Fibroblast of skin of right biceps (primary cell): Measurements from ENCODE around the gene DNAJC25.
"Not testable (repeated sequence)": the region's sequence is repeated elsewhere in the genome, so short reads cannot be mapped to it uniquely, and the experiment has no call there.

ENCODE experiments used
- DNase-seq: peaks from one replicate; pipeline ENCODE4 v3.0.0-alpha.2; 2013

The DNAJC25 gene

DNA sequence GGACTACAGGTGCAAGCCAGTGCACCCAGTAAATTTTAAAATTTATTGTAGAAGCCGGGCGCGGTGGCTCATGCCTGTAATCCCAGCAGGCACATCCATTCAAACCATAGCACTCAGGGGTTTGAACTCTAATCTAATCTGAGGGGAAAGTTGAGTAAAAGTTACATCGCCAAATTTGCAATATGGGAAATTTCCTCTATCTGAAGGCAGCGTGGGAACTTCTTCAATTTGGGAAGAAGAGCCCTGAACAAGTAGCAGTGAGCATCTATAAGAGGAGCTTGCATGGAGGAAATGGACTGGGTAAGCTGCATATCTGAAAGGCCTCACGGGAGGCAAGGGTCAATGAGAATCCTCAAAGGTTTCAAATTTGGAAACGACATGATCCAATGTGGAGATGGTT is 2.7 kb upstream of the DNAJC25 start:
- no peak for DNase-seq

DNA sequence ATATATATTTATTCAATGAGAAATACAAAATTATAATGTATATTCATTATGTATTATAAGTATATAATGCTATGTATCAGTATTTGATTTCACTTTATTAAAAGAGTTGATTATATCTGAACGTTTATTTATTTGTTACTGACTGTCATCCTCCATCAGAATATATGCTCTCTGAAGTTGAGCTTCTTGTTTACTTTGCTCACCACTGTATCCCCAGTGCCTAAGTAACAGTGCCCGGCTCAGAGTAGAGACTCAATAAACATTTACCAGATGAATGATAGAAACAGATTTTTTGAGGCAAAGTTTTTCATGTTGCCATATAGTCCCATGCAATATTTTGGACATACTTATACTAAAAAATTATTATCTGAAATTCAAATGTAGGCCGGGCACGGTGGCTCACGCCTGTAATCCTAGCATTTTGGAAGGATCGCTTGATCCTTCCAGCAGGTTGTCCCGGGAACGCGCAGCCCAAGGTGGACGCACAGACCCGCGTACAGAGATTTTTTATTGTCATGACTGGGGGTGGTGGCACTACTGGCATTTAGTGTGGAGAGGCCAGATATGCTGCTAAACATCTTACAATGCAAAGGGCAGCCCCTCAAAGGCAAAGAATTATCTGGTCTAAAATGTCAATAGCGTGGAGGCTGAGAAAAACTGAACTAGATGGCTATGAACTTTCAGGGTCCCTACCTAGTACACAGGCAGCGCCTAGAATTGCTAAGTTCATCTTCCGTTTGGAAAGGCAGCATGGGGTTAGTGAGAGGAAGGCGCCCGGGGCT is 761 bp upstream of the DNAJC25 start:
- no peak for DNase-seq

DNA sequence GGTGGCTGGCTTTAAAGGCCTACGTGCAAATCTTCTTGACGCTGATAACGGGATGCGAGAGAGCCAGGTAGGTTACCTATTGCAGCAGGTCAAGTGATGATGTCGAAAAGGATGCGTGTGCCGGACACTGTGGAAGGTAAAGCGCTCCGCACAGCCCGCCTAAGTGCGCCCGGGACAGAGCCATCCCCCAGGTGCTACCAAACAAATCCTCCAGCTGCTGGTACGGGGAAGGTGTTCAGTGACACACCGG is 245 bp upstream of the DNAJC25 start:
- no peak for DNase-seq

DNA sequence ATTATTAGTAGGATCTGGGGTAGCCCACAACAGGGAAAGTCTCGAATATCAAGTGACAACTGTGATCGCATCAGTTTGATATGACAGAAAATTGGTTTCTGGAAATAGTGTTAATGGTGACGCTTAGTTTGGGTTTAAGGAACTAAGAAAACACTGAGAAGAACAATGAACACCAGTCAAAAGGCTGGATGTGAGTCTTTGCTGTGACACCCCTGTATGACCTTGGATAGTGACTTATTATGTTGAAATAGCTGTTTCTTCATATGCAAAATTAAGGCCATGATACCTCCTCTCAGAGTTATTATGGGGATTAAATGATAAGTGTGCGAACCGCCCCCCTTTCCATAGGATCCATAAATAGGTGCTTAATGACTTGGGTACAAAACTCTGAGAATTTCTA is 926 bp downstream of the DNAJC25 start:
- no peak for DNase-seq

DNA sequence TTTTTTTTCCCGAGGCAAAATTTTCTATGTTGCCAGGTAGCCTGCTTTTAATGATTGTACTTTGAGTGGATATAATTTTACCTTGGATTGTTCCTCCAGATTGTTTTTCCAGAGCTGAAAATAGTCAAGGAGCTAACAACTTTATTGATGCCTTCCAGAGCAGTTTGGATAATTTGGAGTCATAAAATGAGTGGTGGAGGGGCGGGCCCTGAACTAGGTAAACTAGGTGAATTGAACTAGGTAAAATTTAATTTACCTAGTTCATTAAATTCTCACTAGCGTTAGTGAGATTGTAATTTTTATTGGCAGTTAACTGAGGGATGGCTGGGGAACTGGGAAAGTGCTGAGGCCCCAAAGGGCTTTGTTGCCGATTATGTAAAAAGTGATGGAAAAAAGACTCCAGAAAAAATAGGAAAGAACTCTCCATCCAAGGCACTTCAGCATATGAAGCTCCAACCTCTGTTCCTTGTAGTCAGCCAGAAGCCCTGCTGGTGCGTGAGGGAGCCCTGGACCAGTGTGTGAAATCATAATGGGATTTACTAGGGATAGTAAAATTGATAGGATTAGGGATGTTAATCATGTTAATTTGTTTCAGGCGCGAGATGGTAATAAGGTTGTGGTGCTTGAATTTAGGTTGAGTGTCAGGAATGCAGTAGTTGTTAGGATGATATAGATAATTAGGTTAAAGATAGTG is 1.7 kb downstream of the DNAJC25 start:
- DNase-seq, result no peak

DNA sequence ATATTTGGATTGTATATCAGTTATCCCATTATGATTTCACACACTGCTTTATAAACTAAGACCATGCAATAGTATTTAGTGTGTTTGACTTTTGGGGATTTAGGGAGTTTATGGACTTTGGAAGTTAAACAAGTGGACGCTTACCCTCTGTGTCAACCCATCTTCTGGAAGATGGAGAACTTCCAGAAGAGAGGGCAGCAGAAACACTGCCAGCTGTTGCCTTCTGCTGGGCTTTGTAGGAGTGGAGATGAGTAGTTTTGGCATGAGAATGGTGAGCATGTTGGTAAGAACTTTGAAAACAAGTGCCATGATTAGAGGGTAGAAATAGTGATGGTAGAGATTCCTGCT is 2.2 kb downstream of the DNAJC25 start:
- no peak for DNase-seq

DNA sequence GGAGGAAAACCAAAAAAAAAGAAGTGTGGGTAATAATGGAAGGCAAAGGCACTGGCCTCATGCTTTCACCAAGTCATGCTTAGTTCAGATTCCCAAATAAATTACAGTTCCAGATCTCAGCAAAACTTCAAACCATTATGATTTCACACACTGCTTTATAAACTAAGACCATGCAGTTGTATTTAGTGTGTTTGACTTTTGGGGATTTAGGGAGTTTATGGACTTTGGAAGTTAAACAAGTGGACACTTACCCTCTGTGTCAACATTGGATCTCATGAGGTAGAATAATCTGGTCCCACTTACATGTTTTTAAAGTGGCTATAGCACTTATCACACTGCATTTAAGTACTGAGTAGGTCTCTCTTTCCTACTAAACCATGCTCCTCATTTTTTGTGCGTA is 3.7 kb downstream of the DNAJC25 start:
- DNase-seq, result no peak

DNA sequence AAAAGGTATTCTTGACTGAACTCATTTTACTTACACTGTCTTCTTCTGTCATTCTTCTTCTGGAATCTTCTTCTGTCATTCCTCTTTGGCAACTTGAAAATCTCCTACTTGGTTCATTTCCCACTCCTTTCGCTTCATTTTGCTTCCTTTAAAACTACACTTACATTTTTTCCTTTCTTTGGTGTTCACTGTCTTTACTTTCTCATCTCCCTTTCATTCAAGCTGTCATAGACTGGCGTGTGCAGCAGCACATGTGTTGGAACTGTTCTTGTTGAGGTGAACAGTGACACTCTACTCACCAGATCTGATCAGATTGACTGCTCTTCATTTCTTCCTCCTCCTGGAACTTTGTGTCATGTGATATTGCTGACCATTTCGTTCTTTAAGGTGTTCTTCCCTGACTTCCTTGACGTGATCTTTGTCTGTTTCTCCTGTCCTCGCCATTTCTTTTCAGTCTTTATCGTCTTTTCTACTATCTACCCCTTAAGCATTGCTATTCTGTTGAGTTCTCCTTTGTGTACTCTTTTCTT is 6.4 kb downstream of the DNAJC25 start:
- no peak for DNase-seq

DNA sequence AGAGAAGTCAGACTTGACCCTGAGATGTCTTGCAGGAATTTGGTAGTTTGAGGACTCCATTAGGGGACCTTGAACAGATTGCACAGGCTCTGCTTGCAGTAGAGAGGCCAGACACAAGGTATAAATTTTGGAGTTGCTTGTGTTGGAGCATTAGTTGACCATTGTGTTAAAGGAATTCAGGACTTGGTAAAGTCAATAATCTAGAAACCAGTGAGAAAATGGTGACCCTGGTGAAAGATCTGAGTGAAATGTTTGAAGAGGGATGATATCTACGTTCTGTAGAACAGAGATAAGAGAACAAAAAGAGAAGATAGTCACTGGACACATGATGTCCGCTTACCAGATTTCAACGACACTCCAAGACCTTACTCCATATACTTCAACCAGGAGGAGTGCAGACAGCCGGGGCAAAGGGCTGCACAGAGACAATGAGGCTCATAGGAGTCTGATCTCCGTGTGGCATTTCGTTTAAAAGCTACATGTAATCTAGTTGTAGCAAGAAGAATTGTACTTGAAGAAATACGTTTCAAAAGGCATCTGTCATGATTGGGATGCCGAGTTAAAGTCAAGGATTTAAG is 13.2 kb downstream of the DNAJC25 start:
- no peak for DNase-seq

DNA sequence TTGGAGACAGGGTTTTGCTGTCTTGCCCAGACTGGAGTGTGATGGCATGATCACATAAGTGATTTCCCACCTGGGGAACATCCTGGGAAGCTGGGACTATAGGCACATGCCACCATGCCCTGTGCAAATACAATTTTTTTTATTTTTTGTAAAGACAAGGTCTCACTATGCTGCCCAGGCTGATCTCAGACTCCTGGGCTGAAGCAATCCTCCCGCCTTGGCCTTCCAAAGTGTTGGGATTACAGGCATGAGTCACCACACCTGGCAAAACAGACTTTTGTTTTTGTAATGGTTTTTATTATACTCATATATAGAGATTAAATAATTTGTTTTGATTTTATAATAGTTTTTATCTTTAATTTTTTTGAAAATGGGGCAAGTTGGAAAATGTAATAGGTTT is 14.7 kb downstream of the DNAJC25 start:
- no peak for DNase-seq

DNA sequence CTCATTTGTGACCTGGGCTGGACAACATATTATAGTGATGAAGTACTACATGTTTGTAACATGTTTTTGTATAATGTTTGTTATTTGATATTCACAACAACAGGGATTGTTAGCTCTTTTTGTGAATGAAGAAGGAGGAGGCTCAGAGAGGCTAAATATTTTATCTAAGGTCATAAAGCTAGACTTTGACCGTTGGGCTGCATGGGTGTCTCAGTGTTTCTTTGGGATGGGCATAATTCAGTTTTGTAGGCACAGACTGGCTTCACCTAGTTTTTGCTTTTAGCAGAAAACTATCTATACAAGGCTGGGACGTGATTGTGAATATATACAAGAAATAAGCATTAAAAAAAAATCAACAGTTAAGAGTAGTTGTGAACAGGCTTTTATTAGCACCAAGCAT is 15.3 kb downstream of the DNAJC25 start:
- DNase-seq, result no peak

DNA sequence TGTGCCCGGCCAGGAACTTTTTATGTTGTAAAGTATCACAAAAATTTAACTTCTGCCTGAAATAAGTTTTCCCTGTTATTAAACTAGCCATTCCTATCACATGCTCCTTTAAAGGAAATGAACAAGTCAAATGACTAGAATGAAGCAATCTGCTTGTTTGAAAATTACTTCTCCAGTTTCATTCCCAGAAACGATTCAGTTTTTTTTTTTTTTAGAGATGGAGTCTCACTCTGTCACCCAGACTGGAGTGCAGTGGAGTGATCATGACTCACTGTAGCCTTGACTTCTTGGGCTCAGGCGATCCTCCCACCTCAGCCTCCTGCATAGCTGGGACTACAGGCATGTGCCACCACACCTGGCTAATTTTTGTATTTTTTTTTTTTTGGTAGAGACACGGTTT is 16.9 kb downstream of the DNAJC25 start:
- DNase-seq, result peak; percentile 5

DNA sequence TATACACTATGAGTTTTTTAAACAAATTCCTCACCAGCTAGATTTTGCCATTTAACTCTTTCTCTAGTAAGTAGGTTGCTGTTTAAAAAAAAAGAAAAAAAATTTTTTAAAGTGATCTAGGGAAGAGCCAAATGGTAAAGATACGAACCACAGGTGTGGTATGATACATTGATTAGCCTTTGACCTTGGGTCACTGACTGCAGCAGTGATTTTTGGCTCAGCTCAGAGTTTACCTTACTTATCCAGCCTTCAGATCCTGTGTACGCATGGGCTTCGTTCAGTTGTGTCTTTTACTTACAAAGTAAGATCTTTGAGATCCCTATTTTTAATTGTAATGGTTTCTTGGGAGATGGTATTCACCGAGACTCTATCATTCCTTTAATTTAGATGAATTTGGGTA is 17.9 kb downstream of the DNAJC25 start:
- no peak for DNase-seq

DNA sequence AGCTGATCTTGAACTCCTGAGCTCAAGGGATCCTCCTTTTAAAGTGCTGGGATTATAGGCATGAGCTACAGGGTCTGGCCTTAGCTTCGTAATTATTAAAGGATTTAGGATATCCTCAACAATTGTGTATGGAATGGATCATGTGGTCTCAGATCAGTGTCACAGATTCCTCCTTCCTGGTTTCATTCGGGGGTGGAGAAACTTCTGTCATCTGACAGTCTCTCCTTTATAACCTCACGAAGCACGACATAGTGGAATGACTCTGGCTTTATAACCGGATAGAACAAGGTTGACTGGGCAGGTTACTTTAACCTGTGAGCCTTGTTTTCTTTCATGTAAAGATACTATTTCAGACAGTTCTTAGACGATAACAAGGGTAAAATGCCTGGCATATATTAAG is 25.9 kb downstream of the DNAJC25 start:
- DNase-seq, result no peak

DNA sequence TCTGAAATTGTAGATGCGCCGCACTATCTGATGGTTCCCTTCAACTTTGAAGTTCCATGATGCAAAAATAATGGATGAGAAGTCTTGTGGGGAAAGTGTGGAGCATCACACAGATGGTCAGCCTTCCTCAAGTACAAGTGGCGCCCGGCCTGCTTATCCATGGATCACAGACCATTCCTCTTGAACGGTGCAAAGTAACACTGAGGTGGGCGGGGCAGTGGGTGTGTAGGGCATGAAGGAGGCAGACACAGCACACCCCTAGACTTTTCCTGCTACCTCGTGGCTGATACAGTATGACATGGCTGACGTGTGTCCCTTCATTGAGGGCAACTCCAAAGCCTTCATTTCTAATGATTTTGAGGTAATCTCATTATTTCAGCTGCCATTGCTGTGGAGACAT is 27.8 kb downstream of the DNAJC25 start:
- no peak for DNase-seq

DNA sequence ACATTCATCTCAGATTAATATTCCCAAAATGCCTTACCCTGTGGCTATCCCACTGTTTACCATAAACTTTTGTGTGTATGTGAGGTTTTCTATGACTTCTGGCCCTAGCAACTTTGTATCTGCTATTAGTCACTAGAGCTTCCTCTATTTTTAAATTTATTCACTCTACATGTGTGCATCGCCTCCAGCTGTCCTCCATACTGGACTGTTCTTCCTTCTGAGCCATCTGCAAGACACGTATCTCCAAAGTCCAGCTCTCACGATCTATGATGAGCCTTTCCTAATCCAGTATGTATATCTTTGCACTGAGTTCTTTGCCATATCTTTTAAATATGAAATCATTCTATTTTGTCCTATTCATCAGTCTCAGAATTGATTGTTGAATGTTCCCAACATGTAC is 28.6 kb downstream of the DNAJC25 start:
- no peak for DNase-seq

DNA sequence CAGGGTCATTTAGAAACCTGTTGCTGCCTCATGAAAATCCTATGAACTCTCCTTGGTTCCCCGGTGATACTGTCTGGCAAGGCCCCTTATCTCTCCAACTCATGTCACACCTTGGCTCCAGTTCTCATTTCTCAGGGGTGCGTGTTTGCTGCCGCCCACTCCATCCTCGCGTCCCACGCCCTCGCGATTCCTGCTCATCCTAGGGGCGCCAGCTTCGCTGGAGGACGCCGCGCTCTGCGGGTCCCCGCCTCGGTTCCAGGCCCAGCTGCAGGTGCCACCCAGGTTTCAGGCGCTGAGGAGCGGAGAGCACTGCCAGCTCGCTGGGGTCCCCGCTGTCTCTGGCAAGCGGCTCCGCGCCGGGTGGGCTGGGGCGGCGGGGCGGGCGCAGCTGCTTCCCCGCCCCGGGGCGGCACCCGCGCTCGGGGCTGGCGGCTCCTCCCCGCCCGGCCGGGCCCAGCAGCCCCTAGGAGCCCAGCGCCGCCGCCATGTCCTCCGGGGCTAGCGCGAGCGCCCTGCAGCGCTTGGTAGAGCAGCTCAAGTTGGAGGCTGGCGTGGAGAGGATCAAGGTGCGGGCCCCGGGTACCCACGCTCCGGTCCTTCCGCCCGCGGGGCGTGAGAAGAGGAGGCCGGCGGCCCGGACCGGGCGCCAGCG is 30.1 kb downstream of the DNAJC25 start, which contains the start of gene GNG10:
Gene GNG10, plus strand, starts transcription at position 456 of the 652 bp plus-strand sequence. Its CDS starts 30 bp downstream, at position 486.
- DNase-seq, result peak; percentile 66

DNA sequence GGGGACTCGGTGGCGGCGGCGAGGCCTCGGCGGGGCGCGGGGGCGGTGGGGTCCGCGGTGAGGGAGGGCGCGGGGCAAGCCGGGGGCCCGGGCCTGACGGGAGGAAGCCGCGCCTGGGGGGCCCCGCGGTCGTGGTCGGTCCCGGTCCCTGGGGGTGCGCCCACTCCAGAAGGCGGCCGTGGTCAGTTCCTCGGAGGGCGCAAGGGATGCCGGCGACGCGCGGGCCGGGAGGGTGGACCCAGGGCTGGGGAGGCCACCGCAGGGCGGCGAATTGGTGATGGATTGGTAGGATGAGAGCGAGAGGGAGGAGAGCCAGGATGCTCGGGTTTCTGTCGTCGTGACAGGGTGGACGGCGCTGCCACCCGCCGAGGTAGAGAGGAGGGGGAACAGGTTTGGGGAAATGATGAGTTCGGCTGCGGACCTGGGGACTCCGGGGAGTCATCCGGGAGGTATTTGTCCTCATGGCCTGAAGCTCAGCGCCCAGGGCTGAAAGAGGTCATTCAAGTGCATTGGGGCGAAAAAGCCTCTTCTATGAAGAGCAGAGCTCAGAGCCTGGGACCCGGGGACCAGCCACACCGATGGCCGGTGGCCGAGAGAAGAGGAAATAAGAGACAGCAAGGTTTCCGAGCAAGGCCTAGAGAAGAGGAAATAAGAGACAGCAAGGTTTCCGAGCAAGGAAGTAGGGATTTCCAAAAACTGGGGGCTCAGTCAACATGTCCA is 30.8 kb downstream of the DNAJC25 start:
- DNase-seq, result peak; percentile 30

DNA sequence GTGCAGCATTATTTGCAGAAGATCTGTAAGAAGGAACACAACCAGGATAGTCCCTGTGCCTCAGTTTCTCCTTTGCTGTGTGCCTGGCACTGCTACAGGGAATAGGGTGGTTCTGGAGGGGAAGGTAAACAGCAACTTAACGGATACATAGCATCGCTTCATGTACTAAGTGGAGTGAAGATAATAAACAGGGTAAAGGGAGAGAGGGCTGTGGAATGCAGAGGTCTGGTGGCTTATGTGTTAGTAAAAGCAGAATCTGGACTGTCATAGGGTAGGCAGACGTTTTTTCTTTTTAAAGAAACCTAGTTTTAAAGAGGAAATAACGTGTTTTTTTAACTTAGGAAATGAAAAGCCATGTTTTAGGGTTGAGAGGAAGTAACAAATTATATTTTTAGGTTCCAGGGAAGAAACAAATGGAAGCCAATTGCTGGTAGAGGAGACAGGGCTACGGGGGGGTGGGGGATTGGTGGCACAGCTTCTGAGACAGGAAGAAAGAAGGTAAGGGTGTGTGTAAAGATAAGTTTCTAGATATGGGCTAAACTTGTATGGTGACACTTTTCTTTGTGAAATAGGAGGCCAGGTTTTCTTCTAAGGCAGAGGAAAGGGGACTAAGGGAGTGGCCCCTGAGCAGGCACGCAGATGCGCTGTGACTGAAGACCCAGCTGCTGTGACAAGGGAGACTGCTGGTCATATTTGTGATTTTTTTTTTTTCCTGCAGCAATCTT is 31.6 kb downstream of the DNAJC25 start:
- DNase-seq, result peak; percentile 3

DNA sequence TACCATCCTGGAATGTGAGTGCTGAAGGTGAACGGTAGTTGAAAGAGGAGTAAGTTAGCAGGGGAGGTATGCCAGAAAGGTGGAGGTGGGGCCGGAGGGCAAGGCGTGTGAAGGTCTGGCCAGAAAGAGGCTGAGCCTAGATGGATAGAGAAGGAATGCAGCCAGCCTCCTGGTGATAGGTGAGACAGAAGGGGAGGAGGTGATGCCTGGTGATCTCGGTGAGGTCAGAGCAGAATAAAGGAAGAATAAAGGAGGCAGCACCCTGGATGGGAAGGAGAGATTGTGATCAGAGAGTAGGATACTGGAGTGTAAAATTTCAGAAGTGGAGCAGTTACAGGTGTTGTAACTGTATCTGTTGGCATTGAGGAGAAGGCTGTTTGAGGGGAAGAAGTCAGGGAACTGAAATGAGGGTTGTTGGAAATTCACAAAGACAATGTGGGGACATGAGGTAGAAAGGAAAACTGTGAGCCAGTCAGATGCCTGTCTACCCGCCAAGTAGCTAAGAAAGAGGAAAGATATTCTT is 32.2 kb downstream of the DNAJC25 start:
- no peak for DNase-seq

DNA sequence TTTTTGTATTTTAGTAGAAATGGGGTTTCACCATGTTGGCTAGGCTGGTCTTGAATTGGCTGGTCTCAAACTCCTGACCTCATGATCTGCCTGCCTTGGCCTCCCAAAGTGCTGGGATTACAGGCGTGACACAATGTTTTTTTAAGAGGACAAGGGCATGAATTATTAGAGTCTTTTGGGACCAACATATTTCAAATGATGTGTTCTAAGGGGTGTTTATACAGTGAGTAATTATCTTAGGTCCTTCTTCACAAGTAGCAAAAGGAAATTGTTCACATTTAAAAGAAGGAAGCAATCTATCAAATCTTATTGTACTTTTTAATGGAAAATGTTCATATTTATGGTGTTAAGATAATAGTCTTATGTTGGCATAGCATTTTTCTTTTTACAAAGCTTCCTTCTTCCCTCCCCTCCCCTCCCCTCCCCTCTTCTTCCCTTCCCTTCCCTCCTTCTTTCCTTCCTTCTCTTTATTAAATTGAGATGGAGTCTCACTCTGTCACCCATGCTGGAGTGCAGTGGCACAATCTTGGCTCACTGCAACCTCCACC is 37.0 kb downstream of the DNAJC25 start:
- peak; percentile 6 for DNase-seq

DNA sequence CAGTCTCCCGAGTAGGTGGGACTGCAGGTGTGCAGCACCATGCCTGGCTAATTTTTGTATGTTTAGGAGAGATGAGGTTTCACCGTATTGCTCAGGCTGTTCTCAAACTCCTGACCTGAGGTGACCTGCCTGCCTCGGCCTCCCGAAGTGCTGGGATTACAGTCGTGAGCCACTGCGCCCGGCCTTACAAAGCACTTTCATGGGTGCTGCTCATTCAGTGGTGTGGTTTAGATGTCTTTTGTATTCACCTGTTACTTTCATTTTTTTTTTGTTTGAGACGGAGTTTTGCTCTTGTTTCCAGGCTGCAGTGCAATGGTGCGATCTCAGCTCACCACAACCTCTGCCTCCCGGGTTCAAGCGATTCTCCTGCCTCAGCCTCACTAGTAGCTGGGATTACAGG is 37.5 kb downstream of the DNAJC25 start:
- DNase-seq, result not testable (repeated sequence)
